Non-pigmented ciliary epithelial cell (primary cell): ENCODE results near the gene RSPRY1.
A peak's percentile ranks its signal among the peaks of the same experiment; 100 is the strongest.
"Not testable (repeated sequence)": the region's sequence is repeated elsewhere in the genome, so short reads cannot be mapped to it uniquely, and the experiment has no call there.

Experiments used
- DNase-seq: peaks from one replicate; pipeline ENCODE4 v3.0.0-alpha.2; 2010; ENCODE audit warnings: low read depth

The RSPRY1 gene

GRCh38 chr16:57255686-57256415, 69.7 kb downstream of the RSPRY1 start:
- DNase-seq = no peak

- DNase-seq = no peak
Measured at GRCh38 chr16:57256601-57257395, 70.7 kb downstream of the RSPRY1 start.

- no peak for DNase-seq
Measured at GRCh38 chr16:57257455-57258070, 71.4 kb downstream of the RSPRY1 start.

- DNase-seq = no peak
Measured at GRCh38 chr16:57258226-57258909, 72.2 kb downstream of the RSPRY1 start.

GRCh38 chr16:57258910-57259475, 72.9 kb downstream of the RSPRY1 start:
- no peak for DNase-seq

- peak; percentile 37 for DNase-seq
Measured at GRCh38 chr16:57260294-57260929, 74.3 kb downstream of the RSPRY1 start.

- no peak for DNase-seq
Measured at GRCh38 chr16:57261806-57262205, 75.7 kb downstream of the RSPRY1 start.

- DNase-seq = no peak
Measured at GRCh38 chr16:57262841-57263540, 76.9 kb downstream of the RSPRY1 start.

- DNase-seq = no peak
Measured at GRCh38 chr16:57263541-57264351, 77.6 kb downstream of the RSPRY1 start.

- no peak for DNase-seq
Measured at GRCh38 chr16:57264381-57264780, 78.3 kb downstream of the RSPRY1 start.

- no peak for DNase-seq
Measured at GRCh38 chr16:57264950-57265371, 78.8 kb downstream of the RSPRY1 start.

- peak; percentile 11 for DNase-seq
Measured at GRCh38 chr16:57265850-57266530, 79.9 kb downstream of the RSPRY1 start.

GRCh38 chr16:57266531-57267260, 80.6 kb downstream of the RSPRY1 start:
- no peak for DNase-seq

GRCh38 chr16:57267343-57267742, 81.2 kb downstream of the RSPRY1 start:
- DNase-seq = not testable (repeated sequence)

- DNase-seq = no peak
Measured at GRCh38 chr16:57268804-57269800, 83.0 kb downstream of the RSPRY1 start.

- DNase-seq = no peak
Measured at GRCh38 chr16:57270221-57271062, 84.3 kb downstream of the RSPRY1 start.

GRCh38 chr16:57271063-57271345, 84.9 kb downstream of the RSPRY1 start:
- no peak for DNase-seq
